HG03108 (cell line): Measurements from ENCODE around the gene LHX1.

Source experiments
- ATAC-seq: cut with Tn5 transposase; IDR thresholded peaks from one replicate; pipeline ENCODE4 v1.9.1; 2021; ENCODE audit warnings: moderate library complexity; ENCODE audit not compliant: unreplicated experiment

Gene LHX1

DNA sequence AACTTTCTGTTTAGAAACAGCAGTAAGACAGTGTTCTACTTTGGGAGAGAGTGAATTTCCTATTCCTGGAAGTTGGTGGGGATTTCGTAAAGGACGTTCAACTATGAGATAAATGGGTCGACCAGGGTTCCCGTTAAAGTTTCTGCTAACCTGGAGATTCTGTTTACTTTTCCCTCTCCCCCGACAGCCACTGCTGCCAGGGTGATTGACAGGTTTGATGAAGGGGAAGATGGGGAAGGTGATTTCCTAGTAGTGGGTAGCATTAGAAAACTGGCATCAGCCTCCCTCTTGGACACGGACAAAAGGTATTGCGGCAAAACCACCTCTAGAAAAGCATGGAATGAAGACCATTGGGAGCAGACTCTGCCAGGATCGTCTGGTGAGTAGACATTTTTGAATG, 12.8 kb downstream of the LHX1 start:
- ATAC-seq, result no peak

DNA sequence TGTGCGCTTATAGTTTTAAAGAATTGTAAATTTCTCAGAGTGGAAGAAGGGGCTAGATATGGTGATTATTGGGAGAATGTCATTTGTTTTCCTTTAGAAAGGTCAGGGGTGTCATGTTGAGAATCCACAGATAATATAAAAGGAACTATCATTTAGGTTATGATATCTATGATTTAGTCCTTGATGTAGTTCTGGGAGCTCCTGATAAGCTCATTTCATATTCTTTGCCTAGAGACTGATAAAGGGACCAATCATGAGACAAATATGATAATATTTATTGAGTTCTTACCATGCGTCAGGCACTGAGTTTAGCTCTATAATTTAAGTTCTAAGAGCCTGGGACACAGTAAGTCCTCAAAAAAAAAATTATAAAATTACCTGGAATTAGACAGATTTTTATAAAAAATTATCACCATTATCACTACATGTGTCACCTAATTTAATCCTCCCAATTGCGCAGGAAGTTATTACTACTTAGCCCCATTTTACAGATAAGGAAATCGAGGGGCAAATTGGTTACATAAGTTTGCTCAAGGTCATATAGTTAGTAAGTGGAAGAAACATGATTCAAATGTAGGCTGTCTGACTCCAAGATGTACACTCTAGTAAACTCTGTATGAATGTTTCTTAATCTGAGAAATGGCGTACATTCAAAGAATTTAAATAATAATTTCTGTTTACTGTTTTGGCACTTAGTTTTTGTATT, 14.0 kb downstream of the LHX1 start:
- ATAC-seq, result no peak

DNA sequence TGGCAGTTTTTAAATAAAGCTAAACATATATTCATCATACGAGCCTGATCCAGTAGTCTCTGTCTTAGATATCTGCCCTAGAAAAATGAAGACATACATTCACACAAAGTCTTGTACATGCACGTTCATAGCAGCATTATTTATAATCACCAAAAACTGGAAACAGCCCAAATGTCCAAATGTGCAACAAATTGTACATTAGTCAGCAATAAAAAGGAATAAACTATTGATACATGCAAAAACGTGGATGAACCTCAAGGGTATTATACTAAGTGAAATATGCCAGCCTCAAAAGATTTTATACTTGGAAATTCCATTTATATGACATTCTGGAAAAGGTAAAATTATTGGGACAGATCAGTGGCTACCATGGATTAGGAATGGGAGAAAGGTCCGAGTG, 34.2 kb downstream of the LHX1 start:
- ATAC-seq, result no peak

DNA sequence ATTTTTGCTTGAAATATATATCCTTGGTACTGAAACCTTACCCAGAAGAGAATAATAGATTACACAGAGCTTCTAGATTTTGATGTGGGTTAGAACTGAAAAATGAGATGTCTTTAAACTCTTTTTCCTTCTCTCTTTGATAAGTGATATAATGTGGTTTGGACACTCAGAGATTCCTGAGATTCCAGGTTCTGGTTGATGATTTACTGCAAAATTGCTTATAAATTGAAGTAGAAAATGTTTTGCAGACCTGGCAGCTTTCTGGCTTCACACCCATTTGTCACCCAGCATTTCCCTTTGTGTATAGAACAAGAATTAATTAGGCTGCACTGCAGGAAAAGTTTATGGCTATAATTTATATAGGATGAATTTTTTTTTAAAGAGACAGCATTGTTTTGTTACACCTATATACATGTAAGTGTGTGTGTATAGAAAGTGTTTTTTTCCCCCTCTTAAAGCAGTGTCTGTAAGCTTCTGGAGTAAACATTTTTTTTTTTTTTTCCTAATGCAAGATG, 35.0 kb downstream of the LHX1 start:
- ATAC-seq, result no peak

DNA sequence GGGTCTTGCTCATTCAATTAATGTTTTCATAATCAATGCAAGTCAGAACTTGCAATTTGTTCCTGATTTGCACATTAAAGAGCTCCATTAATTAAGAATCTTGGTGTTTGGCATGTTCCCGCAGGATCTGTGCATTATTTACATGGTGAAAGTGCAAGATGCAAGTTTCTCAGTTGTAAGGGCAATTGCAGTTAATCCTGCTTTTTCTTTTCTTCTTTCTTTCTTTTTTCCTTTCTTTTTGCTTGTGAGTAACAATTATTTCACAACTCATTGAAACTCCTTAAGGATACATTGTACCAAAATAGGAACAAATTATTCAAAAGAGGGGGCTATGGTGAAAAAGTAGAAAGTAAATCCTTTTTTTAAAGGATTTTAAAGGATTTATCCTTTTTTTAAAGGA, 35.6 kb downstream of the LHX1 start:
- no peak for ATAC-seq

DNA sequence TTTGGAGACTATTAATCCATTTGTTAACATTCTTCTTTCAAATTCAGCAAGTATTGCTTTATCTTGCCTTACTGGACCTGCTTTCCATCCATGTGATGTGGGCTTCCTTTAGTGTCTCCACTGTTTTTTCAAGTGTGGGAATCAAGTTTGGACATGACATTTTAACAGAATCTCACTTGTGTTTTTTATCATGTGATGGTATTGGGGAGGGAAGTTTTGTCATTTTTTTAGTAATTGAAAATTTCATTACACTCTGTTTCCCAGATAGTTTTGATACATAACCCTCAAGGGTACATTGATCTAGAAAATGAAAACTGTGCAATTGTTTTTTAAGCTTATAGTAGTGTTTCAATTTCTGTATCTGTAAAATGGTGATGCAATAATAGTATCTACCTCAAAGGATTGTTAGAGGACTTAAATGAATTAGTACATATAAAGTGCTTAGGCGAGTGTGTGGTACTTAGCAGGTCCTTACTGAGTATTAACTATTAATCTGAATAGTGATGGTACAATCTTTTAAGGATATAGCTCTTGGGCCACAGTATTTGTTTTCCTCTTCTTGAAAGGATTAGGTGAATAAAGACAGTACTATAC, 38.7 kb downstream of the LHX1 start:
- no peak for ATAC-seq

DNA sequence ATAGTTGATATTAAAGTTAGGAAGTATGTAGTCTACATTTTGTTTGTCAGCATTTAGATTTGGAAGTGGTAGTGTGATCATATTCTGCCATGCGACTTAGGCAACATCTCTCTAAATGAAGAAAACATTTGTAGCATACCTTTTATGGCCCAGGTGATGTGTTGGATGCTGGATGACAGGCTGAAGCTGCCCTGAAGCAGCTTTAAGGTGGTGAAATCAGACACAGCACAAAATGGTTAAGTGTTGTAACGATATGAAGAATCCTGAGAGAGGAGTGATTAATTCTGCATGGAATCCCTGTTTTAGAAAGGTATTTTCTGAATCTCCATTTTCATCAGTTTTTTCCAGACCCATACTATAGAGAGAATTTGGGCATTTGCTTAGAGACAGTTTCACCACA, 39.8 kb downstream of the LHX1 start:
- no peak for ATAC-seq

DNA sequence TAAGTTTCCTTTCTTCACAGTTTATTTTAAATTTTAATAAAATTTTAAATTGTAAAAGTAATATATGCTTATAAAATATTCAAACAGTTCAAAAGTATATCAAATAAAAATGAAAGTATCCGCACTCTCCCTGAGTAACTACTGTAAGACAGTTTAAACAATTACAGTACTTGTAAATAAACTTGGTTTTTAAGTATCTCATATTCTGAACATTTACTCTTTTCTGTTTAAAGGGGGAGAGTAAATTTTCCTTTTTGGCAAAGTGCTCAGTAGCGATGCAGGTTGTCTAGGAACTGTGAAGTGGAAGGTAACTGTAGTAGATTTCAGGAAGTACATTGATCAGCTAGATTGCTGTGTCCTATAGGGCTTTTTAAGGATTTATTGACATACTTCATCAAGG, 40.3 kb downstream of the LHX1 start:
- ATAC-seq, result no peak

DNA sequence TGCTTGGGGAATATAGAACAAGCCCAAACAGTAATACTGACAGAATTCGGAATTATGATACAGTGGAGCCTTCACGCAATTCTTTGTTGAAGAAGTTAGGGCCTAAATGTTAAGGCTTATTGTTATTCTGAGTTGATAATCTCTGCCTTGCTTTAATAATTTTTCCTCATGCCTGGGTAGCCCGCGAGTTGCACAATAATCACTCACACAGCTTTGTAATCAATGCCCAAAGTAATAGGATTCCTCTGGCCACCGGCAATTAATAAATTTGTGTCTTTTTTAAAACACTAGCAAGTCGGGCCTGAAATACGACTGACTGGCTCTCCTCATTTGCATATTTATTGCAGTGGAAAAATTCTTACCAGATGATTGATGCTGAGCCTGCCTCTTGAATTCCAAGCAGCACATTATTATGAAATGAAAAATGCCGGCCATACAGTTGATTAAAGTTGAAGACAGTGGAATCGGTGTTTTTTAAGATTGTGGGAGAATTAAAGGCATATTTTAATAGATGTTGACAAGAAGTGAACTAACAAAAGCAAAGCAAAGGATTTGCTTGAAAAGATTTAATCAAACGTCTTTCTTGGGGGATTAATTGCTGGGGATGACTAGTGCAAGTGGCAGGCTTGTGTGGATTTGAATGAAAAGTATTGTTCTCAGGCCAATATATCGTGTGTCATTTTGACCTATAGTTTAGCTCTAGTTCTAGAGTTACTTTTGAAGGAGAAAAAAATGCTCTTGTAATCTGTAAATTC, 41.7 kb downstream of the LHX1 start:
- no peak for ATAC-seq

DNA sequence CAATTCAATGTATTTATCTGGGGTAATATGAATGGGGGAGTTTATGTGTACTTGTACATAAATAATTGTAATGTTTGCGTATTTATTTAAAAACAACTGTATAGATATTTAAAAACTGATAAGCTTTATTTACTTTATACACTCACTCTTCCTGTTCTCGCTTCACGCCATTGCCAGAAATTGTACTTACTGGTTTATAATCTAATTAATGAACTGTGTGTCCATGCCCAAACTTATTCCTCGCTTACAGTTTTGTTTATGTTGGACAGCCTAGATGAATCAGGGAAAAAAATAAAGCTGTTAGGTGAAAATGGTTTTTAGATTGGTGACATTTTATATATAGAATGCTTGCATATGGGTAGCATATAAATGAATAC, 42.3 kb downstream of the LHX1 start:
- ATAC-seq, result no peak

DNA sequence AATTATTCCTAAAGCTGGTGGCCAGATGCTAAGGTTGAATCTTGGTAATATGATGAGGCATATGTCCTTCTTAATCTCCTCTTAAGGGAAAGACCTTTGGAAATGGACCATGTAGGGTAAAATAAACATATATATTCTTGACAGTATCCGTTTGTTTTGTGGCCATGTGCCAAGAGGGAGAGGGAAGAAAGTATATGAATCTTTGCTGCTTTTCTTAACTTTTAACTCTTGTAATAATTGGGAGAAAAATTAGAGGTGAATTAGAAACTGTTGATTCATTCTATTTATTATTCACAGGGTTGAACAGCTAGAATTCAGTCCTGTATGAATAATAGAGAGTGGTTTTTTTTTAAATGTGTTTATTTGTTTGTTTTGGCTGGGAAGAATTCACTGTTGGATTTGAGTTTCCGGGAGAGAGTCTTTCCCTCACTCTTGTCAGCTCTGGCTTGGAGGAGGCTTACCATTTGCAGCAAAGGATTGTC, 43.0 kb downstream of the LHX1 start:
- ATAC-seq, result no peak

DNA sequence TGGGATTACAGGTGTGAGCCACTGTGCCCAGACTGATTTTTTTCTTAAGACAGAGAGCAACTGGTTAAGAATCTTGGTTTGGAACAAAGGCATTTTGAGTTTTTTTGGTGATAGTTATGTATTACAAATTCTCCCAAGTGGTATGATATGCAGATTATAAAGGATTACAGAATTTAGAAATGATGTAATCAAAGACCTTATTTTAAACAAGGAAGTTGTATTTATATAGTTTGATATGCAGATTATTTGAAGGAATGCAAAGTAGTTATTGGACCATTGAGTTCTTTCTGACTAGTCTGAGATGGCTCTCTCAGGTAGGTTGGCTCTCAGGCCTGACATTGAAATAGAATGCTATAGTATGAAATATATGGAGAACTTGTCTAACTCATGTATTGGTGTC, 46.3 kb downstream of the LHX1 start:
- ATAC-seq, result no peak

DNA sequence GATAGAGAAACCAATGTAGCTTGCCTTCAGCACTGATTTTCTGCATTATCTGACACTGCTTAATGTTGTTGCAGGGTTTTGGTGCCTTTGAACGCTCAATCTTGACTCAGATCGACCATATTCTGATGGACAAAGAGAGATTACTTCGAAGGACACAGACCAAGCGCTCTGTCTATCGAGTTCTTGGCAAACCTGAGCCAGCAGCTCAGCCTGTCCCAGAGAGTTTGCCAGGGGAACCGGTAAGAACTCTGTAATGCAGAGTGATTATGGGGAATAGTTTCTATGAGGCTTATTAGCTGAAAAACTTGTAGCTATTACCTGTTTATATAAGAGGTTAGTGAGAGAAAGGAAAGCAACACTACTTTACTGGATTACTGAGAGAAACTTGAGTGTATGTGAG, 51.9 kb downstream of the LHX1 start:
- no peak for ATAC-seq

DNA sequence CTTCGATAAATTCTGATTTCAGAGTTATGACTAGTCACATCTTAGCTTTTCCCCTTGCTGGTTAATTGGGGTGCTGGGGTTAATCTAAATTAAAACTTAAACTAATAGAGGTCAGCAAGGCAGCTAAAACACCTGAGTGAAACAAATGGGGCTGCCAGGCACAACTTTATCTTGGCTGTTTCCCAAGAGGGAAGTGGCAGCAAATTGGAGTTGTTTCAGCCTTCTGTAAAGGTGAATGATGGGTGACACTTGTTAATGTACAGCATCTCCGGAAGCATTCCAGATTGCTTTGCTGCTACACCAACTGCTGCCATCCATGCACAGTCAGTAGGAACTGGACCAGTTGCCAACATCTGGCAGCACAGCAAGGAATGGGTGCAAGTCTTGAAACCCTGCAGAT, 55.4 kb downstream of the LHX1 start:
- no peak for ATAC-seq

DNA sequence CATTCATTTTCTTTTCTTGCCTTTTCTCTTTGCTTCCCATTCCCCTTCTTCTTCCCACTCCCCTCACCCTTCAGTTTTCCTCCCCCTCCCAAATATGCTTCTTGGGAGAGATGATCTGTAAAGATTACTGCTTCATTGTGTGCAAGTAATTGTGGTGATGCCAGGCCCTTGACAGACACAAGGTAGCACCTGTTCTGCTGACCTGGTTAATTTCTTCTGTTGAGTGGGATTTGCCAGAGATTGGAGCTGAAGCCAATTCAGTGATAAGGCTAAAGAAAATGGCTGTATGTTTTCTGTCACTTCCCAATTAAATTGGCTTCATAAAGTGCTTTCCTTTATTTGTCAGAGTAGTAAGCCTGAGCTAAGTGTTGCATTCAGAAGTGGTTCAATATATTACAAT, 56.0 kb downstream of the LHX1 start:
- no peak for ATAC-seq
